Hematopoietic multipotent progenitor cell treated with erythropoietin and hydrocortisone succinate and interleukin-3 and kit ligand, for 8 days (in vitro differentiated cells): ENCODE measurements around the gene IQSEC3.
A peak's percentile ranks its signal among the peaks of the same experiment; 100 is the strongest.

Experiments used
- DNase-seq: peaks from one replicate; pipeline ENCODE4 v3.0.0-alpha.2; 2015

IQSEC3 gene

GRCh38 chr12:168763-169525 lies 102.4 kb downstream of the IQSEC3 start:
- peak; percentile 48 for DNase-seq

DNA sequence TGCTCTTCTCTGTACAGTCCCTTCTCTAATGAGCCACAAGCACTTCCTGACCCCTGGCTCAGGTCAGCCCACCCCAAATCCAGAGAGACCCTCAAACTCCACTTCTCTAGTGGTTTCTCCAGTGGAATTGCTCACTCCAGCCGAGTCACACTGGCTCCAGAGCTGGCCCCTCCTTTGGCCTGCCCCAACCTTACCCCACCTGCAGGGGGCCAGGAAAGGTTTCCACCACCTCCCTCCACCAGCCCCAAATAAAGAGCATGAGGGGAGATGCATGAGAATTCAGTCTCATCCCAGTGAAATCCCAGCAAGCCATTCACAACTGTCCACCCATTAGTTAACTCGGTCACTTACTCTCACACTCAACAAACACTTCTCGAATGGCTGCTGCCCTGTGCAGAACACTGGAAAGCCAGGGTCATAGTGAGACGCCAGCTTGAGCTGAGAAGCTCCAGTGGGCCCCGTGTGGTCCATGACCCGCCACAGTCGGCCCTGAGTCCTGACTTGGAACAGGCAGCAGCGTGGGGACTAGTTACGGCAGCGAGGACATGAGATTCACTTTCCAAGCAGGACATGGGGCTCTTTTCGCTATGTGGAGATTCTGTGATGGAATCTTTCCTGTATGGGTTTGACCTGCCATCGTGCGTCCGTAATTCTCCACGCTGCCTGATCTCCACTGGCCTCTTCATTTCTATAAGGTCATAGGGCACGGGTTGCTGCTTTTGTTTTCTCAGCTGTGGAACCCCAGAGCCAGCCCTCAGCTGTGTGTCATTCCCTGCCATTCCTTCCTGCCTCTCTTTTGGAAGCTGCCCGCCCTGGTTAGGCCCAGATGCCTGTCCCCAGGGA lies 103.2 kb downstream of the IQSEC3 start:
- peak; percentile 62 for DNase-seq

DNA sequence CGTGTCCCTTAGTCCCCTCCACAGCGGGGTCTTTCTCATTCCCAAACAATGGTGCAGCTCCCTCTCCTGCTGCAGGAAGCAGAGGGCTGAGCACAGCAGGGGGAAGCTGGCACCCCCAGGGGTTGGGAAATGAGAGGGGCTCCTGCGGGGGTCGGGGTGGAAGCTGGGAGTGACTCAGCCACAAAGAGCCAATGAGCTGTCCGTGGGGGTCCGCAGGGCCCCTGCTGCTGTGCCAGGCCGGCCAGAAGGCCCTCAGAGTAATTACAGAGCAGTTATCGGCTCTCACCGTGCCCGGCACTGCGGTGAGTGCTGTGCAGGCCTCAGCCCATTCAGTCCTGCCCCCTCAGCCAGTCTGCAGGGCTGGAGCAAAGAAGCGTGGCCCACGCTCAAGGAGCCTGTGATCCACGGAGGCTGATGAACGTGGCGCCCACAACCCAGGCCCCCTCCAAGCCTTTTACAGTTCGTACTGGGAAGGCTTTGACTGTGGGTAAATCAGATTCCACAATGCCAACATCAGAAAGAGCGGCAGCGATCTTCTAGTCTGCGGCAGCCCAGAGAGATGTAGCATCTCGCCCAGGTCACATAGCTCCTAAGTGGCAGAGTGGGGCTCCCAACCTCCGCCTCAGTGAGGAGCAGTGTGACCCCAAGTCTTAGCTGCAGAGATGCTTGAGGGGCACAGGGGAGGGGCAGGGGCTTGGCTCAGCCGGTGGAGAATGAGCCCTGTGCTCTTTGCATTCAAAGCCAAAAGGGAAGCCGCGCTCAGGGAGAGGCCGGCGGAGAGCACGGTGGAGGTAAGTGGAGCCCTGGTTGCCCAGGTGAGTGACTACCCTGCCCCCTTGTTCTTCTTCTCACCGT lies 104.0 kb downstream of the IQSEC3 start:
- no peak for DNase-seq

DNA sequence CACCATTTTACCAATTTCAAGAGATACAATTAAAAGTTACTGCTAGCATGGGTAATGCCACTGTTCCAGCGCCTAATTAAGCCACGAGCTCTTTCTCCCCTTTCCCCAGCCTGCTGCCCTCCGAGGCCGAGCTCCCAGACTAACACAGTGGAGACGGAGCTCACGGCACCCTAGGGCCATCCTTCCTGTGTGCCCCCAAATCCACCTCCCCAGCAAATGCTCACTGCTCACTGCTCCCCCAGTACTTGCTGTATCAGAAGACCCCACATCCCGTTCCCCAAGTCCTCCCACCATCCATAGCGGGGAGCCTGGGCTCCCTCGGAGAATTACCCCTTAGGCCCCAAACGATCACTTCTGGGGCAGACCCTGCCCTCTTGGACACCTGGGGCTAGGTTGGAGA lies 104.7 kb downstream of the IQSEC3 start:
- DNase-seq, result no peak

GRCh38 chr12:171743-172676 lies 105.4 kb downstream of the IQSEC3 start:
- peak; percentile 98 for DNase-seq

DNA sequence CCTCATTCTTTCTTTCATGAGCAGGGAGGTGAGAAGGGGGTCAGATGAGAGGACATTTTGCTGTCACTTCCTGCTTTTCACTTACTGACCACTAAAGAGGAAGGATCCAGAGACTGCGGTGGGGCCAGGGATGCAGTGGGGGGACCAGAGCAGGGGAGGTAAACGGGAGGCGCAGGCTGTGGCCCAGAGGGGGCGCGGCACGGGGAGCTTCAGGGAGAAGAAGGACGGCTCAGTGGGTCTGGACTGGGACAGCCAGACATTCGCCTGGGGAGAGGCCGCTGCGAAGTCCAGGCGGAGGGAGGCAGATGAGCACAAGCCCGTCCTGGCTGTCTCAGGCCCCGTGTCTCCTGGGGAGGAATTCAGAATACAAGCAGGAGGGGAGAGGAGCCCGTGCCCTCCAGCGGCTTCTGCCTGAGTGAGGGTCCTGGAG lies 106.2 kb downstream of the IQSEC3 start:
- DNase-seq, result no peak

DNA sequence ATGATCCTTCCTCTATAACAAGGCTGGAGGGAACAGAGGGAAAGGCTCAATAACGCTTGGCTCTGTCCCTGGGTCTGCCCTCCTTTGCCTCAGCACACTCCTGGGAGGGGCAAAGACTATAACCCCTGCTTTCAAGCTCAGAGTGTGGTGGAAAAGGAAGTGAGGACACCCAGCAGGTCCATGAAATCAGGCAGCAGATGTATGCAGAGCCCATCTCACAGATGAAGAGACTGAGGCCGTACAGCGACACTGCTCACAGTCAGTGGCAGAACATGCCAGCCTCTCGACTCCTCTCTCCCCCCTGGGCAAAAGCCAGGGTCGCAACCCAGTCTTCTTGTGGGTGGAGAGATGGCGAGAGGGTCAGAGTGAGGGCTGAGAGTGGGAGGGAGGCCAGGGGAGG lies 107.6 kb downstream of the IQSEC3 start:
- DNase-seq, result peak; percentile 54

DNA sequence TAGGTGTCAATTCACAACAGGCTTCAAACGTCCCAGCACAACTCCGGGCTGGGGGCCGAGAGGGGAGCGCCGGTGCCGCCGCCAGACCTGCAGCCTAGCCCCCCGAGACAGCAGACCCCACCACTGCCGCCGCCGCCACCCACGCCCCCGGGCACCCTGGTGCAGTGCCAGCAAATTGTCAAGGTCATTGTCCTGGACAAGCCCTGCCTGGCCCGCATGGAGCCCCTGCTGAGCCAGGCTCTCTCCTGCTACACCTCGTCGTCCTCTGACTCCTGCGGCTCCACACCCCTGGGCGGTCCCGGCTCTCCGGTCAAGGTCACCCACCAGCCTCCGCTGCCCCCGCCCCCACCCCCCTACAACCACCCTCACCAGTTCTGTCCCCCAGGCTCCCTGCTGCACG lies 108.0 kb downstream of the IQSEC3 start:
- no peak for DNase-seq

DNA sequence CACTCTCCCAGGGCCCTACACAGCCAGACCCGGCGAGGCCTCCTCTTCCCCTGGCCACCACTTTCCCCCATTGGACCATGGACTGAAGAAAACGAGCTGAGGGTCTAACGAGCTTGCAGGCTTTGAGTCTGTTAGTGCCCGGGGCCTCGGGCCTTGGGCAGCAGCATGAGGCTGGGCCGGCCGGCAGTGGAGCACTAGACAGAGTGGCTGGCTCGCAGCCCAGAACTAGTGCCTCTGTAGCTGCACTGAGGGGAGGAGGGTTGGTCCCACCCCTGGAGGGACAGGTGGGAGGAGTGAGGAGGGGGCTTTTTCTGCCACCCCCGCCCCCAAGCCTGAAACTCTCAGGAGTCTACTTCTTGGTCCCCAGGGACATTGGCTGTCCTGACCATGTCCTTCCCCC lies 108.7 kb downstream of the IQSEC3 start:
- peak; percentile 68 for DNase-seq

DNA sequence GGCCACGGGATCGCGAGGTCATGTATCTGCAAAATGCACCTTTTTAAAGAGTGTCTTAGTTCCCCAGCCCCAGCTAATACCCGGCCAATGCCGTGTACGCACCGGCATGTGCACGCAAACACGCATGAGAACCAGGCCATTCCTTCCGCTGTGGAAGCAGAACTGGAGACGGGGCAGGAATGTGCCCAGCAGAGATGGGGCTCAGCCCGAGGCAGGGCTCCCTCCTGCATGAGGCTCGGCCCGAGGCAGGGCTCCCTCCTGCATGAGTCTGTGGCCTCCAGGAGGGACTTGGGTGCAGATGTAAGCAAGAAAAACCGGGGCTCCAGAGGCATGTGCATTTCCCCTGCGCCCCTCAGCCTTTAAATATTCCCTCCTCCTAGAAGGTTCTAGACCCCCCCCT lies 109.2 kb downstream of the IQSEC3 start:
- no peak for DNase-seq

GRCh38 chr12:176321-177181 lies 110.0 kb downstream of the IQSEC3 start:
- peak; percentile 84 for DNase-seq

DNA sequence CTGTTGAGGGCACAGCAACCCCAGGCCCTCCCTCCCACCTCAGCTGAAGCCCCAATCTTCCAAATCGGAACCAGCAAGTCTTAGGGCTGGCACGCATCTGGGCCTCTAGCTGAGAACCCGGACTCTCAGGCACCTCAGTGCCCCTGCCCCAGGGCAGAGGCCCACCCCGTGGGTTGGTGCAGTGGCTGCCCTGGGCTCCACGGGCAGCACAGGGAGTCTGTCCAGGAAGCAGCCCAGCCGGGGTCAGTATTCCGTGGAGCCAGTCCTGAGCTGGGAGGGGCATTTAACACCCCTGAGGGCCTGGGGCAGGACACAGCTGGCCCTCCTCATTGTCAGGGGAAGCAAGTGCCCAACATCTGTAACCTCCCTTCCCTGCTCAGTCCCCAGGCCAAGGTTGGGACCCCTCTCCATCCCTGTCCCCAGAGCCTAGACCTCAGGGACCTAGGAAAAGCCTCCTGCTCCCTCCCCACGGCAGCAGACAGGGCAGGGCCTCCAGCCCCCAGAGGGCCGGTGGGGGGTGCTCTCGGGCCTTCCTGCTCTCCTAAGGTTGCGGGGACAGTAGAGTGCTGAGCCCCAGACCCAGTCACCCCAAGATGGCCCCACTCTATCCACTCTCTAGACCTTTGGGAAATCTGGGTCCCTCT lies 110.9 kb downstream of the IQSEC3 start:
- no peak for DNase-seq

GRCh38 chr12:177980-178828 lies 111.6 kb downstream of the IQSEC3 start:
- DNase-seq, result peak; percentile 64

DNA sequence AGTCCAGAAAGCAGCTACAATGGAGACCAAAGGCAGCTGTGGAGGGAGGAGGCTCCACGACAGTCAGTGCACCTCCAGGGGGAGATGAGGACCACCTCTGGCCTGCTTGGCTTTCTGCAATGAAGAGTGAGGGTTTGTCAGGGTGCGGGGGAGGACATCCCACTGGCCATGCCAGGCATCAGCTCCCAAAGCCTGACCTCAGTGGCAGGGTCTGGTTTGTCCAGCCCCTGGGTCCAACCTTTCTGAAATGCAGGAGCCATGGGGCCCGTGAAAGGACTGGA lies 112.2 kb downstream of the IQSEC3 start:
- DNase-seq, result no peak

GRCh38 chr12:179131-179884 lies 112.7 kb downstream of the IQSEC3 start:
- peak; percentile 41 for DNase-seq

GRCh38 chr12:179885-180284 lies 113.3 kb downstream of the IQSEC3 start:
- no peak for DNase-seq

GRCh38 chr12:180445-180844 lies 113.9 kb downstream of the IQSEC3 start:
- DNase-seq, result peak; percentile 85

- no peak for DNase-seq
These were observed 115.4 kb downstream of the IQSEC3 start for GRCh38 chr12:181921-182320.

GRCh38 chr12:182381-182892 lies 115.9 kb downstream of the IQSEC3 start:
- DNase-seq, result peak; percentile 46
